Stimulated activated effector memory CD8-positive, alpha-beta T cell treated with anti-CD3 and anti-CD28 coated beads, Interleukin-12 subunit alpha, Interleukin-12 subunit beta, amount 100 ng/mL, for 72 hours (primary cell): ENCODE results near the gene CLASP2.
"Not testable (repeated sequence)": the region's sequence is repeated elsewhere in the genome, so short reads cannot be mapped to it uniquely, and the experiment has no call there.

Experiments used
- ATAC-seq: fragments of 150-1000 bp; cut with Tn5 transposase; 2 replicates; pipeline ENCODE4 v1.10.0; 2021
- DNase-seq, 2 donors: peaks; one replicate each; pipeline ENCODE4 v3.0.0; 2021 to 2022; ENCODE audit warnings: low spot score in 2 of 2
- H3K27ac Mint-ChIP-seq: one replicate; pipeline ENCODE4 v1.8.0; 2022; ENCODE audit warnings: mild to moderate bottlenecking, mixed read lengths
- H3K36me3 Mint-ChIP-seq: one replicate; pipeline ENCODE4 v1.8.0; 2022; ENCODE audit warnings: mild to moderate bottlenecking, mixed read lengths
- H3K4me1 Mint-ChIP-seq: one replicate; pipeline ENCODE4 v1.8.0; 2022; ENCODE audit warnings: mixed read lengths
- H3K4me3 Mint-ChIP-seq: one replicate; pipeline ENCODE4 v1.8.0; 2022; ENCODE audit warnings: mild to moderate bottlenecking, mixed read lengths
- H3K9me3 Mint-ChIP-seq: one replicate; pipeline ENCODE4 v1.8.0; 2022; ENCODE audit warnings: mixed read lengths

CLASP2 gene

DNA sequence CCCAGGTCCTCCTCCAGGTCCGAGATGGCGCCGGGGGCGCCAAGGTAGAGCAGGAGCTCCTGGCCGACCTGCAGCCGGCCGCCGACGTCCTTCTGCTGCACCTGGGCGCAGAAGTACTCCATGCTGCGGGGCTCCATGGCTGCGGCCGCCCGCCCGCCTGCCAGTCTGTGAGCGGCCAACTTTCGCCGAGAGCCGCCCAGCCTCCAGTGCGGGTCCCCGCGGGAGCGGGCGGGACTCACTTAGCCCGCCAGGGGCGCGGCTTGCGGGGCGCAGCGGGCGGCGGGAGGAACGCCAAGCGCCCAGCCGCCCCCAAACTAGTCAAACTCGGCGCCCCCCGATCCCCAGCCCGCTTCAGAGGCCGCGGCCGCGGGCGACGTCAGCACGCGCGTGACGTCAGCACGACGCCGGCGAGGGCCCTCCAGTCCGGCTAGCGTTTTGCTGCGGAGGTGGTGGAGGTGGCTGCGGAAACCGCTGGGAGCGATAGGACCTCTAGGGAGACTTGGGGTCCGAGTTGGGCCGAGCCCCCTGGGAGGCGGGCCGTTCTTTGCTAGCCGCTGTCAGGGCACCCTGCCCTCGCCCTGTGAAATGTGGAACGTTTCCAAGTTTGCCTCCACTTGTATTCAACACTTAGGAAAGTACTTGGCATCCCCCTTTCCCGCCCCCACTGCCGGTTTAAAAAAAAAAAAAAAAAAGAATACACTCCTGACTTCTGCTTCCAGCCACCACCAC is at the start of gene CLASP2:
Gene CLASP2, minus strand, starts transcription at position 389 of the 729 bp plus-strand sequence. Its CDS starts 252 bp downstream, at position 137.
- Mint-ChIP-seq H3K4me3 (no peak within 1 kb of the TSS), H3K9me3 (no peaks in the 10 kb centered on the region), H3K36me3 (no peaks in the 10 kb centered on the region), H3K4me1 (no peaks in the 10 kb centered on the region), H3K27ac (peak within 1 kb of the TSS; percentile 92)
- DNase-seq (peak; percentile 85 to 92), ATAC-seq (peak; percentile 94)

DNA sequence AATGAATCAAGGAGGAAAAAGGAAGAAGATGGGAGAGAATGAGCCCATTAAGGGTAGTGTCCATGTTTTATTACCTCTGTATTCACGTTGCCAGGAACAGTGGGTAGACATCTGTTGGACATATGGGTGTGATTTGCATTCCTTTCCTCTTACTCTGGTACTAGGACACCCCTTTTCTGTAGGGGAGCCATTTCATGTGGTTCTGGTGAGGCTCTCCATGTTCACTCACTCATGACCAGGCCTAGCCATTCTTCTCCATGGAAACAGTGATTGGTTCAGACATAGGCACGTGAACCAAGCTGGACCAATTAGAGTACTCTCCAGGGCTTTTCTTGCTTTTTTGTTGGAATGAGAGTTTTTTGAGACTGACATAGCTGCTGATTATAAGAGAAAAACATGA is 40.8 kb upstream of the CLASP2 start:
- H3K27ac Mint-ChIP-seq: no peak overlapping the region
- no peak for DNase-seq
- no peaks in the 10 kb centered on the region for H3K36me3 Mint-ChIP-seq
- no peak overlapping the region for H3K4me3 Mint-ChIP-seq
- peaks cover 7% of the 10 kb centered on the region for H3K9me3 Mint-ChIP-seq
- ATAC-seq: no peak
- no peaks in the 10 kb centered on the region for H3K4me1 Mint-ChIP-seq

DNA sequence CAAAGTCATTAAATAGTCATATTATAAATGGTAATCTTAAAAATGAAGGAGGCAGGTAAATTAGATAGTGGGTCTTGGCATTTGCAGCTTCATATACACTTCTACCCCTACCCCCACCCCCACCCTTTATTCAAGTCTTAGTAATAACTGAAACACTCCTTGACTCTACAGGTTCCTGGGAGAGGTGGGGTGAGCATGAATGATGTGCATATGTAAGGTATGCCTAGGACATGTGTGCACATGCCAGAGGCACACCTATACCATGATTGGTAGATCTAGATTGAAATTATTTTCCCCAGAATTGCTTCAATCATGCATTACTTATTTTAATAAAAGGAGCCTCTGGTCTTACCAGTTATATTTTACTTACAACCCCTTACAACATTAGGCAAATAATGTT is 40.2 kb upstream of the CLASP2 start:
- Mint-ChIP-seq H3K27ac (no peak overlapping the region), H3K4me3 (no peak overlapping the region), H3K36me3 (no peaks in the 10 kb centered on the region), H3K4me1 (no peaks in the 10 kb centered on the region), H3K9me3 (peaks cover 7% of the 10 kb centered on the region)
- DNase-seq (no peak), ATAC-seq (no peak)

DNA sequence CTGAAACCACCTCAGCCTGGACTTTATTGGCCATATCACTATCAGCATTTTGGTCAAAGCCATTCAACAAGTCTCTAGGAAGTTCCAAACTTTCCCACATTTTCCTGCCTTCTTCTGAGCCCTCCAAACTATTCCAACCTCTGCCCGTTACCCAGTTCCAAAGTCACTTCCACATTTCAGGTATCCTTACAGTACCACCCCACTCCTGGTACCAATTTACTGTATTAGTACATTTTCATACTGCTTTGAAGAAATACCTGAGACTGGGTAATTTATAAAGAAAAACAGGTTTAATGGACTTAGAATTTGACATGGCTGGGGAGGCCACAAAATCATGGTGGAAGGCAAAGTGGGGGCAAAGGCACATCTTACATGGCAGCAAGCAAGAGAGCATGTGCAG is 36.3 kb upstream of the CLASP2 start:
- H3K4me1 Mint-ChIP-seq, DNase-seq, H3K9me3 Mint-ChIP-seq, ATAC-seq, H3K4me3 Mint-ChIP-seq, H3K27ac Mint-ChIP-seq, H3K36me3 Mint-ChIP-seq: not testable (repeated sequence)

DNA sequence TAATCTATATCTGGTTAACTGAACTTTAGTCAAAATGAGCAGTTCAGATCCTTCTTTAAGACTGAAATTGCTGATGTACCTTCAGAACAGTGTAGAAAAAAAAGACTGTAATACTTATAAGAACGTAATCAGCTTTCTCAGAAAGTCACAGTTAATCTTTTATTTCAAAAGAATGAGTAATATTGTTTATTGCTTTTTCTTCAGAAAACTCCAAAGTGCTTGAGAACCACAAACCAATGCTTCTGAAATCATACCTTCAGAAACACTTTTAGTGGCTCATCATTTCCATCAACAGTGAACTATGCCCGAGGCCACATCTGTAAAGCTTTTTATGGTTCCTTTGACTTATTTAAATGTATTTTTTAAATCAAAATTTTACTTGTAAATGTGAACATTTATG is 33.3 kb upstream of the CLASP2 start:
- ATAC-seq (peak; percentile 91), DNase-seq (no peak)
- H3K9me3 Mint-ChIP-seq: peaks cover 7% of the 10 kb centered on the region
- peaks cover 9% of the 10 kb centered on the region for H3K4me1 Mint-ChIP-seq
- H3K27ac Mint-ChIP-seq: no peak overlapping the region
- H3K36me3 Mint-ChIP-seq: no peaks in the 10 kb centered on the region
- H3K4me3 Mint-ChIP-seq: no peak overlapping the region

DNA sequence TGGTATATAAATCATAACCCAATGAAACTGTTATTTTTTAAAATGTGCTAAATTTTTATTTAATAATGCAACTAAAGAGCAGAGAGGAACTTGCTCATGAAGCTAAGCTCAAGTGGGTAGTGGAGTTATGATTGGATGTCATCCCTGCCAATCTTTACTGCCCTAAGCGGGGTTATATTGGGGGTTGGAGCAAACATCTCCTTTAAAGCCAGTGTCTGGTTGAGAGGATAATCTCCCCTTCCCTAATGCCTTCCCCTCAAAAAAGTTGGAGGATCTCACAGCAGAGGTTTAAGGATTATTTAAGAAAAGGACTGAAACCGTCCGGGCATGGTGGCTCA is 32.1 kb upstream of the CLASP2 start:
- no peaks in the 10 kb centered on the region for H3K36me3 Mint-ChIP-seq
- ATAC-seq (peak; percentile 12), DNase-seq (no peak)
- peaks cover 9% of the 10 kb centered on the region for H3K4me1 Mint-ChIP-seq
- no peak overlapping the region for H3K27ac Mint-ChIP-seq
- H3K9me3 Mint-ChIP-seq: peaks cover 7% of the 10 kb centered on the region
- no peak overlapping the region for H3K4me3 Mint-ChIP-seq

DNA sequence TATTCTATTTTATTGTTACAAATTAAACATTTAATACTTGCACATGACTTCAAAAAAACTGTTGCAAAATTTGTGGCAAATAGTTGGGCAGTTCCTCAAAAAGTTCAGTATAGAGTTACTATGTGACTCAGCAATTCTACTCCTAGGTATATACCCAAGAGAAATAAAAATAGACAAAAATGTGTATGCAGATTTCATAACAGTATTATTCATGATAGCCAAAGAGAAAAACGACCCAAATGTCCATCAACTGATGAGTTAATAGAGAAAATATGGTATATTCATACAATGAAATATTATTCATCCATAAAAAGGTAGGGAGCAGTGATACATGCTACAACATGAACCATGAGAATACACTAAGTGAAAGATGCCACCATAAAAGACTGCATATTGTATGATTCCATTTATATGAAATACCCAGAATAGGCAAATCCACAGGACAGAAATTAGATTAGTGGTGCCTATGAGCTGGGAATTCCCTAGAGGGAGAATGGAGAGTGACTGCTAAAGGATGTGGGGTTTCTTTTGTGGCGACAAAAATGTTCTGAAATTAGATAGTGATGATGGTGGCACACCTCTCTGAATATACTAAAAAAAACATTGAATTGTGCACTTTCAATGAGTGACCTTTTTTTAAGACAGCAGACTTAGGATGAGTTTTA is 31.6 kb upstream of the CLASP2 start:
- peaks cover 9% of the 10 kb centered on the region for H3K4me1 Mint-ChIP-seq
- H3K27ac Mint-ChIP-seq: no peak overlapping the region
- H3K36me3 Mint-ChIP-seq: no peaks in the 10 kb centered on the region
- H3K4me3 Mint-ChIP-seq: no peak overlapping the region
- peaks cover 4% of the 10 kb centered on the region for H3K9me3 Mint-ChIP-seq
- DNase-seq (no peak), ATAC-seq (peak; percentile 47)

DNA sequence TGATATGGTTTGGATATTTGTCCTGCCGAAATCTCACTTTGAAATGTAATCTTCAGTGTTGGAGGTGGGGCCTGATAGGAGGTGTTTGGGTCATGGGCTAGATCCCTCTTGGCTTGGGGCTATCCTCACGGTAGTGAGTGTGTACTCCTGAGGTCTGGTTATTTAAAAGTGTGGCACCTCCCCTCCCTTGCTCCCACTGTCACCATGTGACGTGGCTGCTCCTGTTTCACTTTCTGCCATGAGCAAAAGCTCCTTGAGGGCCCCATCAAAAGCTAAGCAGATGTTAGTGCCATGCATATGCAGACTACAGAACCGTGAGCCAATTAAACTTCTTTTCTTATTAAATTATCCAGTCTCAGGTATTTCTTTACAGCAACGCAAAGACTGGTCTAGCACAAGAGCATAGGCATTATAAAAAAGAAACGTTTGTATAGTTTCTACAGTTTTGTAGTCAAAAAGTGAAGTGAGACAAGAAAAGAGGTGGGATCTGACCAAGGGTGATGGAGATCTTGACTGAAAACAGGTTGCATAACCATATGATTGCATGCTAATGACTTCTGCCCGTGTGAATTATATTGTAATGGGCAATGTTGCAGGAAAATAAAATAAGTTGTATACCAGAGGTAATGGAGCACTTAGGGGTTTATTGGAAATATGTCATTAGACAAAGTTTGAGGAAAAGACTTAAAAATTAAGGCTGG is 28.5 kb upstream of the CLASP2 start:
- Mint-ChIP-seq H3K9me3 (no peaks in the 10 kb centered on the region), H3K36me3 (no peaks in the 10 kb centered on the region), H3K4me3 (no peak overlapping the region), H3K27ac (no peak overlapping the region), H3K4me1 (peaks cover 9% of the 10 kb centered on the region)
- ATAC-seq (peak; percentile 40), DNase-seq (no peak)

DNA sequence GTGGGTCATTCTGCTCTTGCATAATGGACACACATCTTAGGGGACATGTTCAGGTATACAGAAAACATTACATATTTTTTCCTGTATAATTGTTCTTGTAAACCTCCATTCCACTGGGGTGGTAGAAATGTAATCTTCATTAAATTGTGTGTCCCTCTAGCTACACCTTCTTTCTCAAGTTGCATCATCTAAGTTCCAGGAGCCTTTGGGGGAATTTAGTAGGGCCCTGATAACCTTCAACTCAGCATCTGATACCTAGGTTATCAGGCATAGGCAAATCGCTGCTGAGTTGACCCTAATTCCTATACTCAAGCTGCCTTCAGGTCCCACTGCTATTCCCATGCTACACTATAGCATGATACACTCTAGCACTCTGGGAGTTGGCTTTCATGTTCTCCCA is 19.1 kb upstream of the CLASP2 start:
- Mint-ChIP-seq H3K4me1 (no peaks in the 10 kb centered on the region), H3K36me3 (no peaks in the 10 kb centered on the region), H3K27ac (no peak overlapping the region), H3K4me3 (no peak overlapping the region), H3K9me3 (peaks cover 3% of the 10 kb centered on the region)
- ATAC-seq (no peak), DNase-seq (no peak)

DNA sequence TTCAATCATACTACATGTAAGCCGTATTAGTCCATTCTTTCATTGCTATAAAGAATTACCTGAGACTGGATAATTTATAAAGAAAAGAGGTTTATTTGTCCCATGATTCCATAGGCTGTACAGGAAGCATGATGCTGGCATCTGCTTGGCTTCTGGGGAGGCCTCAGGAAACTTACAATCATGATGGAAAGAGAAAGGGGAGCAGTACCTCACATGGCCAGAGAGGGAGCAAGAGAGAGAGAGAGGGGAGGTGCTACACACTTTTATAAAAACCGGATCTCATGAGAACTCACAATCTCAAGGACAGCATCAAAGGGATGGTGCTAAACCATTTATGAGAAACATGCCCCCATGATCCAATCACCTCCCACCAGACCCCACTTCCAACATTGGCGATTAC is 14.3 kb upstream of the CLASP2 start:
- DNase-seq (no peak), ATAC-seq (no peak)
- H3K4me3 Mint-ChIP-seq: no peak overlapping the region
- H3K27ac Mint-ChIP-seq: no peak overlapping the region
- no peaks in the 10 kb centered on the region for H3K36me3 Mint-ChIP-seq
- H3K4me1 Mint-ChIP-seq: no peaks in the 10 kb centered on the region
- H3K9me3 Mint-ChIP-seq: peaks cover 7% of the 10 kb centered on the region

DNA sequence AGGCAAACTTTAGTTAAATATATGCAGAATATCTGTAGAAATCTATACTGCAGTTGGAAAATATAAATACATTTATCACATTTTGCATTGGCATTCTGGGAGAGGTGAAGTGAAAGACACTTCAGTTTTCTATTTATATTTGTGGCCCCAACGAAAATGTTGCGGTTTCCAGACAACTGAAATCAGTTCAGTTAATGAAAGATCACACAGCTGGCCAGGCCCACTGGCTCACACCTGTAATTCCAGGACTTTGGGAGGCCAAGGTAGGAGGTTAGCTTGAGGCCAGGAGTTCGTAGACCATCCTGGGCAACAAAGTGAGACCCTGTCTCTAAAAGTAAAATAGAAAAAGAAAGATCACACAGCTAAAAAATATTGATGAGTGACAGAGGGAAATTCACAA is 11.9 kb upstream of the CLASP2 start:
- no peaks in the 10 kb centered on the region for H3K36me3 Mint-ChIP-seq
- DNase-seq (no peak), ATAC-seq (no peak)
- peaks cover 7% of the 10 kb centered on the region for H3K9me3 Mint-ChIP-seq
- no peak overlapping the region for H3K4me3 Mint-ChIP-seq
- no peaks in the 10 kb centered on the region for H3K4me1 Mint-ChIP-seq
- H3K27ac Mint-ChIP-seq: no peak overlapping the region

DNA sequence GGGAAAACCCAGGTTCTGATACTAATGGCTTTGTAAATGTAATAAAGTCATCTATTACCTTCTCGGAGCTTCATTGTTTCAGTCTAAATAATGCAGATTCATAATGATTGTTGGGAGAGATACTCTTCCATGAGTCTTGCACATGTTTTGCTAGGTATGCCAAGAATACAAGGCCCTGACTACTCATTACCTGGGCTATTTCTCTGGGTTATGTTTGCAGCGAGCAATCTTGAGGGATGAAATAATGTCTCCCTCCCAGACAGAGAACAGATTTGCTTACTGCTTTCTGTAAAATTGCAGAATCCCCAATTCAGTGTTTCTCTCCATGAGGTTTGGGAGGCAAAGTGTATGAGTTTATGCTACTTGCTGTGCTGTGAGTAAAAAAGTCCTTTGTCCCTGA is 6.2 kb upstream of the CLASP2 start:
- H3K9me3 Mint-ChIP-seq: no peaks in the 10 kb centered on the region
- H3K27ac Mint-ChIP-seq: no peak overlapping the region
- ATAC-seq (no peak), DNase-seq (no peak)
- H3K36me3 Mint-ChIP-seq: no peaks in the 10 kb centered on the region
- H3K4me3 Mint-ChIP-seq: no peak overlapping the region
- H3K4me1 Mint-ChIP-seq: no peaks in the 10 kb centered on the region

DNA sequence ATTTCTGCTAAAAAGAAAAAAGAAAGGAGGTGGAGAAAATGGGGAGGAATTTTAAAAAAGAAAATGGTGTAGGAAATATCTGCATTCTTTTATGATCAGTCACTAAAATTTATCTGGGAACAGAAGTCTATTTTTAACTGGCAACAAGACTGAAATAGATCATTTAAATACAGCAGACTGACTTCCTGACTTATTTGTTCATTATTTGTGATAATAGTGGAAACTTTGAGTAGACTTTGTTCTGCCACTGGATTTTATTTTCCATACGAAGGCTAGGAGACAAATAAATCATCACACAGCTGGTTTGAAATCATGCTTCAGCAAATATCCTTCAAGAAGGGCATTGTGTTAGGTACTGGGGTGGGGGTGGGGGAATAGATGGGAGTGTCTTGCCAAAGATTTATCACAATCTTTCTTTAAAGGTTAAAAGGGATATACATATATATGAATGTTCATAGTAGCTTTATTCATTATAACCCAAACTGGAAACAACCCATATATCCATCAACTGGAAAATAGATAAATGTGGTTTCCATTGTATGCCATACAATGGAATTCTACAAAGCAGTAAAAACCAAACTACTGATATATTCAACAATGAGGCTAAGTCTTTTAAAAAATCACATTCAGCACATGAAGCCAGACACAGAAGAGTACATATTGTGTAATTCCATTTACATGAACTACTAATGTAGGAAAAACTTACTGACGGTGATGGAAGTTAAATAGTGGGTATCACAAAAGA is 4.7 kb upstream of the CLASP2 start:
- no peaks in the 10 kb centered on the region for H3K9me3 Mint-ChIP-seq
- H3K36me3 Mint-ChIP-seq: no peaks in the 10 kb centered on the region
- DNase-seq: no peak
- no peak overlapping the region for H3K27ac Mint-ChIP-seq
- no peak overlapping the region for H3K4me3 Mint-ChIP-seq
- ATAC-seq: no peak
- no peaks in the 10 kb centered on the region for H3K4me1 Mint-ChIP-seq

DNA sequence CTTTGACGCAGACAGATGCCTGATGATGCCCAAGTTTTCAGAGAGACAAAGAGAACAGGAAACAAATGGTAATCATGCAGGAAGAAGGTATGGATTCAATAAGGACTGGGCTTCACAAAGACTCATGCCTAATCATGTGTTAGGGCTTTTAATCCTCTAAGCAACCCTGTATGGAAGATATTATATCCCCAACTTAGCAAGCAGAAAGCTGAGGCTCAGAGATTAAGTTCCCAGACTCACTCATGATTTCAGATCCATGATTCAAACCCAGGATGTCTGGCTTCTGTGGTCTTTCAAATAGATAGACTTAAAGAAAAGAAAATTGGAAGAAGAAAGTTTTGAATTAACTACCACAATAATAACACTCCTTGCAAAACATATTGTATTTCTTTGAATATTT is 4.1 kb upstream of the CLASP2 start:
- H3K36me3 Mint-ChIP-seq: no peaks in the 10 kb centered on the region
- ATAC-seq (no peak), DNase-seq (no peak)
- no peaks in the 10 kb centered on the region for H3K9me3 Mint-ChIP-seq
- no peak overlapping the region for H3K4me3 Mint-ChIP-seq
- no peak overlapping the region for H3K27ac Mint-ChIP-seq
- H3K4me1 Mint-ChIP-seq: no peaks in the 10 kb centered on the region

DNA sequence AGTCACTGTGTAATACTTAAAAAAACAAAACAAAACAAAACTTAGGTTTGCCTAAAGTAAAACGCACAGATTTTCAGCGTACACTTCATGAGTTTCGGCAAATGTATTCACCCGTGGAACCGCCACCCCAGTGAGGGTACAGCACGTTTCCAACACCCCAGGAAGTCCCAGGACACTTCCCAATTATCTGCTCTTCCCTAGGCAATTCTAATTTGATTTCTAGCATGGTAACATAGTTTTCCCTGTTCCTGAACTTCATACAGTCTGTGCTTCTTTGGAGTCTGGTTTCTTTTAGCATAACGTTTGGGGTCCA is 497 bp upstream of the CLASP2 start:
- H3K36me3 Mint-ChIP-seq: no peaks in the 10 kb centered on the region
- ATAC-seq (no peak), DNase-seq (no peak)
- H3K4me1 Mint-ChIP-seq: no peaks in the 10 kb centered on the region
- H3K27ac Mint-ChIP-seq: peak overlapping the region; percentile 92
- no peaks in the 10 kb centered on the region for H3K9me3 Mint-ChIP-seq
- H3K4me3 Mint-ChIP-seq: no peak overlapping the region

DNA sequence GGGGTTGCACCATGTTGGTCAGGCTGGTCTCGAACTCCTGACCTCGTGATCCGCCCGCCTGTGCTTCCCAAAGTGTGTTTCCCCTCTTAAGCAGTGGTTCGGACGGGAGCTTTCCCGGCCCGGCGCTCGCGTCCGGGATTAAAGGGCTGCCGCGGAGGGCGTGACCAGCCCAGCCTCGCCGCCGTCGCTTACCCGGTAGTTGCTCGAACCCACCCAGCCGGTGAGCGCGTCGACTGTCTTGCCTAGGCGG is 513 bp downstream of the CLASP2 start:
- H3K9me3 Mint-ChIP-seq: no peaks in the 10 kb centered on the region
- no peak overlapping the region for H3K4me3 Mint-ChIP-seq
- no peak for DNase-seq
- H3K4me1 Mint-ChIP-seq: no peaks in the 10 kb centered on the region
- ATAC-seq: peak; percentile 78
- no peaks in the 10 kb centered on the region for H3K36me3 Mint-ChIP-seq
- peak overlapping the region; percentile 92 for H3K27ac Mint-ChIP-seq
